HepG2 (cell line): ENCODE measurements around the gene CHRNB2. TPM values are rescaled to one million over a fixed set of nuclear protein-coding genes. Genes with fewer than 3 reads are reported as not detected.

ENCODE experiments used
- ARNTL ChIP-seq: sonication (generic); formaldehyde crosslinking; IDR thresholded peaks from 2 replicates; pipeline ENCODE4 v1.4.0; 2020; ENCODE audit warnings: mild to moderate bottlenecking, missing genetic modification reagents
- DNMT3B ChIP-seq: conservative IDR thresholded peaks from 2 replicates; pipeline ENCODE4 v1.6.1; 2016; ENCODE audit warnings: missing biosample characterization, control low read depth
- KDM2A ChIP-seq: sonication (generic); formaldehyde crosslinking; IDR thresholded peaks from 2 replicates; pipeline ENCODE4 v1.4.0; 2020; ENCODE audit warnings: low read depth, missing genetic modification reagents, borderline replicate concordance
- KLF16 ChIP-seq, 2 experiments: sonication (generic) in 1 of 2; formaldehyde crosslinking in 1 of 2; IDR thresholded peaks; 2 replicates each; pipeline versions ENCODE4 v1.6.1 to v1.8.0; 2016 to 2023; ENCODE audit warnings: missing genetic modification reagents in 2 of 2, missing compliant biosample characterization in 1 of 2
- PHF20 ChIP-seq: sonication (generic); formaldehyde crosslinking; IDR thresholded peaks from 2 replicates; pipeline ENCODE4 v1.5.0; 2020; ENCODE audit warnings: mild to moderate bottlenecking, missing genetic modification reagents
- RFX5 ChIP-seq: IDR thresholded peaks from 2 replicates; pipeline ENCODE4 v1.6.1; 2011; ENCODE audit warnings: low read depth, low read length, improper control_type of control experiment
- TOE1 ChIP-seq: sonication (generic); formaldehyde crosslinking; IDR thresholded peaks from 2 replicates; pipeline ENCODE4 v1.4.0; 2020; ENCODE audit warnings: mild to moderate bottlenecking, missing genetic modification reagents
- YEATS2 ChIP-seq: sonication (generic); formaldehyde crosslinking; IDR thresholded peaks from 2 replicates; pipeline ENCODE4 v1.4.0; 2020; ENCODE audit warnings: missing genetic modification reagents, borderline replicate concordance
- ZNF230 ChIP-seq: sonication (generic); formaldehyde crosslinking; IDR thresholded peaks from 2 replicates; pipeline ENCODE4 v1.4.0; 2020; ENCODE audit warnings: mild to moderate bottlenecking, missing genetic modification reagents
- ZNF232 ChIP-seq: sonication (generic); formaldehyde crosslinking; IDR thresholded peaks from 2 replicates; pipeline ENCODE4 v1.4.0; 2020; ENCODE audit warnings: missing genetic modification reagents, borderline replicate concordance
- ZNF337 ChIP-seq: sonication (generic); formaldehyde crosslinking; IDR thresholded peaks from 2 replicates; pipeline ENCODE4 v1.5.1; 2020; ENCODE audit warnings: missing genetic modification reagents, low read depth, mild to moderate bottlenecking, borderline replicate concordance
- ZNF549 ChIP-seq: sonication (generic); formaldehyde crosslinking; IDR thresholded peaks from 2 replicates; pipeline ENCODE4 v1.5.0; 2020; ENCODE audit warnings: missing genetic modification reagents
- ZSCAN25 ChIP-seq: sonication (generic); formaldehyde crosslinking; IDR thresholded peaks from 2 replicates; pipeline ENCODE4 v1.8.0; 2022; ENCODE audit warnings: mild to moderate bottlenecking, missing genetic modification reagents
- polyA plus RNA-seq, 8 experiments: library from polyadenylated mRNA; depleted of rRNA in 3 of 8; stranded (reverse) in 7 of 8; unstranded in 1 of 8; fragments of >200 nt; fragmentation: Illumina TruSeq in 4 of 8; extraction: Trizol in 4 of 8; gene quantifications; 2 replicates each; pipeline versions ENCODE4 v1.2.1 to v1.2.3, GENCODE V29; 2011 to 2016; ENCODE audit warnings: low read depth in 4 of 8, missing spikeins in 1 of 8, mixed read lengths in 1 of 8; ENCODE audit not compliant: insufficient read depth in 1 of 8
- total RNA-seq, 5 experiments: library from RNA; depleted of rRNA; stranded (reverse); fragments of >200 nt; fragmentation: Illumina TruSeq; extraction: Trizol; gene quantifications; 2 replicates each; pipeline ENCODE4 v1.2.3, GENCODE V29; 2016; ENCODE audit warnings: low read depth in 1 of 5
- TF ChIP-seq, protein P1 (sequence below), 2 experiments: sonication (generic) in 1 of 2; formaldehyde crosslinking in 1 of 2; IDR thresholded peaks; 2 replicates each; pipeline versions ENCODE4 v1.4.0 to v1.6.1; 2016 to 2020; ENCODE audit warnings: borderline replicate concordance in 1 of 2, low read depth in 1 of 2, mild to moderate bottlenecking in 1 of 2, missing genetic modification reagents in 1 of 2
- TF ChIP-seq, protein P2 (sequence below): sonication (generic); formaldehyde crosslinking; IDR thresholded peaks from 2 replicates; pipeline ENCODE4 v1.4.0; 2020; ENCODE audit warnings: missing genetic modification reagents
- TF ChIP-seq, protein P3 (sequence below): sonication (generic); formaldehyde crosslinking; conservative IDR thresholded peaks from 2 replicates; pipeline ENCODE4 v1.4.0; 2020; ENCODE audit warnings: missing genetic modification reagents
- TF ChIP-seq, protein P4 (sequence below): sonication (generic); formaldehyde crosslinking; IDR thresholded peaks from 2 replicates; pipeline ENCODE4 v1.4.0; 2020; ENCODE audit warnings: missing genetic modification reagents, mild to moderate bottlenecking, borderline replicate concordance

CHRNB2 gene
- total and polyA plus RNA-seq, 2 of the 13 experiments (the other 11 are each of a cell fraction or from before 2014, with no cell fraction given): 0.03 to 0.07 TPM

DNA sequence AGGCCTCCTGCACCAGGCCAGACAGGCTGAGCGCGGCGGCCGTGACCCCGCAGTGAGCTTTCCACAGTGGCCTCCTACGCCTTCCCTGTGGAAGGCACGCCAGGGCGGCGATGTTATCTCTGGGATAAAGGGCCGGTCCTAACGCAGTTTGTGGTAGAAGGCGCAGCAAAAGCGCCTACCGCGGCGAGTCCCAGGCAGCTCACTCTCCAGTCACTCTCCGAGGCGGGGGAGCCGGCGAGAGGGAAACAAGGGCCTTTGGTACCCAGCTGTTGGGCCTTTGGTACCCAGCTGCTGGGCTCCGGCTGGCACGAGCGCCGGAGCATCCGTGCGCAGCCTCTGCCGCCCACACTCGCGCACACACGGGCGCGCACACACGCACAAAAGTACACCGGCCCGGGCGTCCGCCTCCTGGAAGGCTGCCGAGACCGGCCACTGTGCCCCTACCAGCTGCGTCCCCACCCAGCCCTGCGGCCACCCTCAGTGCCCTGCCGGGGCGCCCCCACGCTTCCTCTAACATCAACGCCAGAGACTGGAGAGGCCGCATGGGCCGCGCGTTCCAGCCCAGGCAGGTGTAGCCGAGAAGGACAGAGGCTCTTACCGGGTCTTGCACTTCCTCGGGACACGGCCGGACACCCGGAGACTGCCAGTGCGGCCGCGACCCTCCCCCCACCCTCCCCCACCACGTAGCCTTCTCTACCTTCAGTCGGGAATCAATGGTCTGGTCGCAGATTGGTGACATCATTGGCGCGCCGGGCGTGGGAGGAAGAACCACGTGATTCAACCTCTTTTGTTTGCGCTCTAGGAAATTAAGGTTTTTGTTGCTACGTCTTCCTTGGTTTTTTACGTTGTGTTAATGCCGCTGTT is 59.9 kb downstream of the CHRNB2 start (continued):
- TF ChIP-seq, protein P1, sequence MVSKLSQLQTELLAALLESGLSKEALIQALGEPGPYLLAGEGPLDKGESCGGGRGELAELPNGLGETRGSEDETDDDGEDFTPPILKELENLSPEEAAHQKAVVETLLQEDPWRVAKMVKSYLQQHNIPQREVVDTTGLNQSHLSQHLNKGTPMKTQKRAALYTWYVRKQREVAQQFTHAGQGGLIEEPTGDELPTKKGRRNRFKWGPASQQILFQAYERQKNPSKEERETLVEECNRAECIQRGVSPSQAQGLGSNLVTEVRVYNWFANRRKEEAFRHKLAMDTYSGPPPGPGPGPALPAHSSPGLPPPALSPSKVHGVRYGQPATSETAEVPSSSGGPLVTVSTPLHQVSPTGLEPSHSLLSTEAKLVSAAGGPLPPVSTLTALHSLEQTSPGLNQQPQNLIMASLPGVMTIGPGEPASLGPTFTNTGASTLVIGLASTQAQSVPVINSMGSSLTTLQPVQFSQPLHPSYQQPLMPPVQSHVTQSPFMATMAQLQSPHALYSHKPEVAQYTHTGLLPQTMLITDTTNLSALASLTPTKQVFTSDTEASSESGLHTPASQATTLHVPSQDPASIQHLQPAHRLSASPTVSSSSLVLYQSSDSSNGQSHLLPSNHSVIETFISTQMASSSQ (IDR thresholded peaks at IDR 0.05; ENCODE audit: low read depth): no peak
- TF ChIP-seq, protein P1 (CRISPR knock-in tag; IDR thresholded peaks at IDR 0.05; ENCODE audit: borderline replicate concordance): 0 out of 2 replicates have a peak, but pooled peaks have one; percentile 40
- no peak for TF ChIP-seq ZNF549
- TF ChIP-seq PHF20: peak; percentile 92
- TF ChIP-seq, protein P2, sequence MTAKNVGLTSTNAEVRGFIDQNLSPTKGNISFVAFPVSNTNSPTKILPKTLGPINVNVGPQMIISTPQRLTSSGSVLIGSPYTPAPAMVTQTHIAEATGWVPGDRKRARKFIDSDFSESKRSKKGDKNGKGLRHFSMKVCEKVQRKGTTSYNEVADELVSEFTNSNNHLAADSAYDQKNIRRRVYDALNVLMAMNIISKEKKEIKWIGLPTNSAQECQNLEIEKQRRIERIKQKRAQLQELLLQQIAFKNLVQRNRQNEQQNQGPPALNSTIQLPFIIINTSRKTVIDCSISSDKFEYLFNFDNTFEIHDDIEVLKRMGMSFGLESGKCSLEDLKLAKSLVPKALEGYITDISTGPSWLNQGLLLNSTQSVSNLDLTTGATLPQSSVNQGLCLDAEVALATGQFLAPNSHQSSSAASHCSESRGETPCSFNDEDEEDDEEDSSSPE: peak; percentile 34; the same call in 1 of the 2 replicates
- TF ChIP-seq, protein P3, sequence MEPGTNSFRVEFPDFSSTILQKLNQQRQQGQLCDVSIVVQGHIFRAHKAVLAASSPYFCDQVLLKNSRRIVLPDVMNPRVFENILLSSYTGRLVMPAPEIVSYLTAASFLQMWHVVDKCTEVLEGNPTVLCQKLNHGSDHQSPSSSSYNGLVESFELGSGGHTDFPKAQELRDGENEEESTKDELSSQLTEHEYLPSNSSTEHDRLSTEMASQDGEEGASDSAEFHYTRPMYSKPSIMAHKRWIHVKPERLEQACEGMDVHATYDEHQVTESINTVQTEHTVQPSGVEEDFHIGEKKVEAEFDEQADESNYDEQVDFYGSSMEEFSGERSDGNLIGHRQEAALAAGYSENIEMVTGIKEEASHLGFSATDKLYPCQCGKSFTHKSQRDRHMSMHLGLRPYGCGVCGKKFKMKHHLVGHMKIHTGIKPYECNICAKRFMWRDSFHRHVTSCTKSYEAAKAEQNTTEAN (CRISPR knock-in tag): no peak
- TF ChIP-seq YEATS2 (CRISPR knock-in tag): peak; percentile 75
- no peak for TF ChIP-seq TOE1 (CRISPR knock-in tag)
- peak; percentile 71; the same call in 1 of the 2 replicates for TF ChIP-seq ZNF230
- TF ChIP-seq ZSCAN25 (CRISPR knock-in tag): 0 out of 2 replicates have a peak, but pooled peaks have one; percentile 14
- TF ChIP-seq, protein P4, sequence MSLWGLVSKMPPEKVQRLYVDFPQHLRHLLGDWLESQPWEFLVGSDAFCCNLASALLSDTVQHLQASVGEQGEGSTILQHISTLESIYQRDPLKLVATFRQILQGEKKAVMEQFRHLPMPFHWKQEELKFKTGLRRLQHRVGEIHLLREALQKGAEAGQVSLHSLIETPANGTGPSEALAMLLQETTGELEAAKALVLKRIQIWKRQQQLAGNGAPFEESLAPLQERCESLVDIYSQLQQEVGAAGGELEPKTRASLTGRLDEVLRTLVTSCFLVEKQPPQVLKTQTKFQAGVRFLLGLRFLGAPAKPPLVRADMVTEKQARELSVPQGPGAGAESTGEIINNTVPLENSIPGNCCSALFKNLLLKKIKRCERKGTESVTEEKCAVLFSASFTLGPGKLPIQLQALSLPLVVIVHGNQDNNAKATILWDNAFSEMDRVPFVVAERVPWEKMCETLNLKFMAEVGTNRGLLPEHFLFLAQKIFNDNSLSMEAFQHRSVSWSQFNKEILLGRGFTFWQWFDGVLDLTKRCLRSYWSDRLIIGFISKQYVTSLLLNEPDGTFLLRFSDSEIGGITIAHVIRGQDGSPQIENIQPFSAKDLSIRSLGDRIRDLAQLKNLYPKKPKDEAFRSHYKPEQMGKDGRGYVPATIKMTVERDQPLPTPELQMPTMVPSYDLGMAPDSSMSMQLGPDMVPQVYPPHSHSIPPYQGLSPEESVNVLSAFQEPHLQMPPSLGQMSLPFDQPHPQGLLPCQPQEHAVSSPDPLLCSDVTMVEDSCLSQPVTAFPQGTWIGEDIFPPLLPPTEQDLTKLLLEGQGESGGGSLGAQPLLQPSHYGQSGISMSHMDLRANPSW (CRISPR knock-in tag): 0 out of 2 replicates have a peak, but pooled peaks have one; percentile 12
- peak; percentile 79 for TF ChIP-seq KDM2A (CRISPR knock-in tag)
- TF ChIP-seq ZNF232 (CRISPR knock-in tag): peak; percentile 8; the same call in 1 of the 2 replicates
- peak; percentile 69 for TF ChIP-seq ARNTL (CRISPR knock-in tag)
- TF ChIP-seq ZNF337 (CRISPR knock-in tag): no peak
- peak; percentile 12 to 38; a peak in 1 of 4 replicates for TF ChIP-seq KLF16 (CRISPR knock-in tag; IDR thresholded peaks at IDR 0.05)
- 0 out of 2 replicates have a peak, but pooled peaks have one; percentile 49 for TF ChIP-seq DNMT3B (CRISPR knock-in tag)
- TF ChIP-seq RFX5: no peak
